RWPE1 (cell line): ENCODE results near the gene CKAP5.

Source experiments
- CTCF ChIA-PET: fragments of 350-600 bp; sonication (Branson Sonifier 250); formaldehyde crosslinking; extraction: SDS; loops from one replicate; lab custom pipeline; 2021; lab: Yijun Ruan, JAX
- POLR2A ChIA-PET: fragments of 400-600 bp; formaldehyde crosslinking; extraction: SDS; loops from one replicate; lab custom pipeline; 2020; ENCODE audit warnings: antibody characterized with exemption; ENCODE audit not compliant: low non-redundant PET; lab: Yijun Ruan, JAX
- DNase-seq: peaks from one replicate; pipeline ENCODE4 v3.0.0; 2012; ENCODE audit warnings: low spot score
- H3K27ac ChIP-seq: fragments of 450-650 bp; 2 replicates; pipeline ENCODE4 v1.5.1; 2017
- CTCF ChIP-seq: fragments of 450-650 bp; conservative IDR thresholded peaks from 2 replicates; pipeline ENCODE4 v1.5.1; 2017; ENCODE audit warnings: low read depth, mild to moderate bottlenecking

Gene CKAP5

DNA sequence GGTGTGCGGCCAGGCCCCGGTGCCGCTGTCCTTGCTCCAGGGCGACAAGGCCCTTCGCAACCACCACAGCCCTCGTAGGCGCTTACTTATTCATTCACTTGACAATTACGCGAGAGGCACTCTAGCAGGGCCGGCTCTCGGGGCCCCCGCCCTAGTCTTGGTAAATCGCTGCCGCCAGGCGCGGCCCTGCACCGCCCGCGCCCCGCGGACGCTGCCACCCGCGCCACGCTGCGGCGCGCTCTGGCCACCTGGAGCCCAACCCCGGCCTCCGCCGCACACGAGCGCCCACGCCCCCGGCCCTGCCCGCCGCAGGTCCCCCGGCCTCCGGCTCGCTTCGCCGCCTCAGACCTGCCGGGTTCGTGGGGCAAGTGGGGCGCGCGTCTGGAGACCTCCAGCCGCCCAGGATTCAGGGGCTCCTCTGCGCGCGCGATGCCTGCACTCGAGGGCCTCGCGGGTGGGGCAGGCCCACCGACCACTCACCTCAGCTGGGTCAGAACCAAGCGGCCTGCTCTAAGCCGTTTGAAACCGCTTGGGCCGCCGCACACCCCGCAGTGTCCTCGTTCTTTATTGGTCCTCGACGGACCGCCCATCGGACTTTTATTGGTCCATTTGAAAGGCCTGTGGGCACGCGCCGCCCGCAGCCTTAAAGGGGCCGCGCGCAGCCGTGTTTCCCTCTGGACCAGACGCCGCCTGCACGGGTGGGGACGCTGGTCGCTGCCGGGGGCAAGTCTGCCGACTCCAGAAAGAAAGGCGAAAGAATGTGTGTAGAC is at the start of gene CKAP5:
Gene CKAP5 (minus strand): TSS at position 541 of the 770 bp plus-strand sequence. CDS start 25,049 bp downstream, outside the sequence.
- no peak for TF ChIP-seq CTCF
- CTCF ChIA-PET: no interaction called here
- POLR2A ChIA-PET: interaction anchor here (0.7 kb wide), 1 partner anchor 13 kb away, joined by 4 read pairs; no protein-coding TSS in a partner anchor
- H3K27ac ChIP-seq: peak within 1 kb of the TSS; percentile 86
- DNase-seq: peak; percentile 98

- peak overlapping the region; percentile 54 for H3K27ac ChIP-seq
- ChIA-PET CTCF (interaction anchor here (0.5 to 1.6 kb wide), 6 partner anchors 69 to 267 kb away, joined by 3 to 7 read pairs (median 4); no protein-coding TSS in a partner anchor), POLR2A (no interaction called here)
- no peak for TF ChIP-seq CTCF
- no peak for DNase-seq
Measured at GRCh38 chr11:46895821-46896220, 49.7 kb upstream of the CKAP5 start.

DNA sequence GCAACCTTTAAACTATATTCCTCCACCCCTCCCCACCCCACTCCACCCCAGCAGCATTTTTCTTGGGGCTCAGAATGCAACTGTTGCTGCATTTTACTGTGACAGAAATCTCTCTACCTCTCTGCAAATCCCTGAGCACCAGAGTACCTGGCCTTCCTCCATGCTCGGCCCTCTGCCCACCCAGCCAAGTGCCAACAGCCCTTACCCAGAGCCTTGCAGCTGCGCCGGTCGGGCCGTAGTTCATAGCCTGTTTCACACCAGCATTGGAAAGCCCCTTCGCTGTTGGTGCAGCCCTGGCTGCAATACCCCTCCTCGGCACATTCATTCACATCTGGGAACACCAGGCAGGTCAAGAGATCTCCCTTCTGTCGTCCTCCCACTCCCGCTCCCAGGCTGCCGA is 48.9 kb upstream of the CKAP5 start:
- TF ChIP-seq CTCF: no peak
- ChIA-PET POLR2A (no interaction called here), CTCF (interaction anchor here (0.9 kb wide), 1 partner anchor 258 kb away, joined by 5 read pairs; no protein-coding TSS in a partner anchor)
- peak overlapping the region; percentile 54; the same call in 1 of the 2 replicates for H3K27ac ChIP-seq
- DNase-seq: no peak

- CTCF ChIA-PET: interaction anchor here (0.9 kb wide), 1 partner anchor 258 kb away, joined by 5 read pairs; no protein-coding TSS in a partner anchor
- H3K27ac ChIP-seq: no peak overlapping the region; the same call in 1 of the 2 replicates
- DNase-seq: no peak
- no peak for TF ChIP-seq CTCF
- POLR2A ChIA-PET: no interaction called here
Measured at GRCh38 chr11:46894506-46894905, 48.4 kb upstream of the CKAP5 start.

DNA sequence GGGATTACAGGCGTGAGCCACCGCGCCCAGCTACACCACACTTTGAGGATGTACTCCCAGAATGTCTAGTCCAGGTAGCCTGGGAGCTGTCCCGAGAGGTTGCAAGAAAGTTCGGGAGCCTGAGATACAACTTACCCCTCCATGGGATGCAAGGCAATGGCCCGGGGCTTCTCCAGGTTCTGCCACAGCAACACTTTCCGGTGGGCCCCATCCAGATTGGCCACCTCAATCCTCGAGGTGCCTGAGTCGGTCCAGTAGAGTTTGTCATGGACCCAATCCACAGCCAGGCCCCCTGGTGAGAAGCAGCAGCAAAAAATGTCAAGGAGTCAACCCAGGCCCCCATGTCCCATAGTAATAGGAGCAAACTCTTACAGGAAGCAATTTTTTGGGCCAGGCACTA is 46.8 kb upstream of the CKAP5 start:
- POLR2A ChIA-PET: no interaction called here
- no peak overlapping the region for H3K27ac ChIP-seq
- no peak for TF ChIP-seq CTCF
- no peak for DNase-seq
- CTCF ChIA-PET: interaction anchor here (0.6 kb wide), 1 partner anchor 462 kb away, joined by 4 read pairs; no protein-coding TSS in a partner anchor

DNA sequence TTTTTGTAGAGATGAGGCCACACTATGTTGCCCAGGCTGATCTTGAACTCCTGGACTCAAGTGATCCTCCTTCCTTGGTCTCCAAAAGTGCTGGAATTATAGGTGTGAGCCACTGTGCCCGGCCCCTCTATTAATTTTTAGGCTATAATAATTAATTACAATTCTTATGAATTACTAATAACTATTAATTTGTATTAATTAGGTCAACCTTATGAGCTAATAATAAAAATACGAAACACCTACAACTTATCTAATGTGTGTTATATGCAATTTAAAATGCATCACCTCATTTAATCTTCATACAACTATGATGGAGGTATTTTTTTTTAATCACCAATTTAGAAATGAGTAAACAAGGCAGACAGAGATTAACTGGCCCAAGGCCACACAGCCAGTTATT is 46.0 kb upstream of the CKAP5 start:
- no peak for DNase-seq
- ChIA-PET POLR2A (no interaction called here), CTCF (interaction anchor here (0.6 to 2.1 kb wide), 2 partner anchors 261 to 570 kb away, joined by 4 to 10 read pairs; no protein-coding TSS in a partner anchor)
- no peak overlapping the region for H3K27ac ChIP-seq
- no peak for TF ChIP-seq CTCF
